ENCODE results near the gene RSU1.

Gene RSU1

DNA sequence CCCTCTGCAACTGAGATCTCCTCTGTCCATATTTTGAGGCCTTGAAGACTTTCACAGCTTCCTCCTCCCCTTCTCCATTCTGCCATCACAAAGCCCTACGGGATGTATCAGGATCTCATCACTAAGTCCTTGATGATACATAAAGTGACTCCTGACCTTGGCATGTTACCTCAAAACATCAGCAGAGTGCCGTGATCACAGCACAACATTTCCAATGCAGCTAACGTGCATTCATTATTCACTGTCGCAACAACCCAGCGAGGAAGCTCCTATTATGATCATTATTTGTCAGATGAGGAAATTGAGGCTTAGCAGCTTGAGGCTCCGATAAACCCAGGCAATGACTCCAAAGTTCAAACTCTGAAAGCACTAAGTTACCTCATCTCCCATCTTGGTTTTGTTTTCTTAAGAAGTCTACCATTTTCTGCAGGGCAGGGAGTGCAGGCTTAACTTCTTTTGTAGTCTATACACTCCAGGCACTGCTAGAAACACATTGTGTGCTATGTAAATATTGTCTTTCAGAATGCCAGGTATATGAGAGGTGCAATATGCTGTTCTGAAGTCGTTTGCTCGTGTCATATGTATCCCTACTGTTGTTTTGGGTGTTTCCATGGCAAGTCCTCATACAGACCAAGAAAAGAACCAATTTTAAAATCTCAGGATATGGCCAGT lies 215.0 kb downstream of the RSU1 start:
- peak; percentile 23 for DNase-seq (ENCODE audit: low read depth)

DNA sequence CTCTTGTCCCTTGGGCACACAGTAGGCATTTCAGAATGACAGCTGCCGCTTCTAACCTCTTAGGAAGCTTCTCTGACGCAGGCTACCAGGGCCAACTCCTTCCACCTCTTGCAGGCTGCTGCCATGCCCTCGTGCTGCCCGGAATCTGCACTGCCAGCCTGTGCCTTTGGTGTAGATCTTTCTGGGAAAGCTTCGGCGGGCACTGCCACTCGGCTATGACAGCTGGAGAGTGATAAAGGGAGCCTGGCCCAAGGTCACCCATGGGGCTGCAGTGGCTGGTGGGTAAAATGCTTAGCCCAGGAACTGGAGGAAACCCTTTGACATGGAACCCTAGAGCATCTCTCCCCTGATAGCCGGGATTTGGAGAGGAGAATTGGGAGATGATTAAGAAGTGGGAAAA lies 217.6 kb downstream of the RSU1 start:
- DNase-seq (ENCODE audit: low read depth): no peak

- DNase-seq (ENCODE audit: low read depth): peak; percentile 32
These were observed 219.6 kb downstream of the RSU1 start for GRCh38 chr10:16597656-16598055.

- no peak for DNase-seq (ENCODE audit: low read depth)
These were observed 224.8 kb downstream of the RSU1 start for GRCh38 chr10:16592378-16592777.

- no peak for DNase-seq (ENCODE audit: low read depth)
These were observed 230.7 kb downstream of the RSU1 start for GRCh38 chr10:16586358-16587138.

DNA sequence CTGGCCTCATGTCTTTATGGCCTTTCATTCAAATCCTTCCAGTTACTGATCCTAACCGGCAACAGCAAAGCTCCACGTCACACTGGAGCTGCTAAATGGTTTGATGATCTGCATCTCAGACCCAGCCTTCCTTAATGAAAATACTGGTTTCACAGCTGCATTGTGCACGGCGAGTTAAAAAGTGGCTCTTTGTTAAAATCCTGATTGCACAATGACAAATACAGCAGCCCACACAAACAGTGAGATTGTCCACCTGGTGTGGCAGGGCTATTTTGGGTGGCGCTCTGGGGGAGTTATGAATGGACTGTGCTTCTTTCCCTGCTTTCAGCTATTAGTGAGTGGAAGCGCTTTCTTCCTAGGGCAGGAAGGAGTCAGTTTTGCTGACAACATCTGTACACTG lies 232.1 kb downstream of the RSU1 start:
- DNase-seq (ENCODE audit: low read depth): no peak

DNA sequence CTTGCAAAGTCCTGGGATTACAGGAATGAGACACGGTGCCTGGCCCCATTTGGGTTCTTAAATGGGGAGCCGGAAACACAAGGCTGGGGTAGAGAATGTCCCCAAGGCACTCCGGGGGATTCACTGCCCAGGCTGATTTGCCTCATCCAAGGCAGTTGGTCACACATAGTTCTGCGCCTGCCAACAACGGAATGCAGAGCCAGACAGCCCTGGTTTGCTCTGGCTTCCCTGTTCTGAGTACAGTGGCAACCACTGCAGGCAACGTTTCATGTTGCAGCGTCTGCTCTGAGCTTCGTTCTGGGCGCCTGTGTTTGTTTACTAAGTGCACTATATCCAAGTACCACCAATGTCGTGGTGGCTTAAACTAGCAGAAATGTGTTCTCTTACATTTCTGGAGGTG lies 233.8 kb downstream of the RSU1 start:
- DNase-seq (ENCODE audit: low read depth): no peak

GRCh38 chr10:16581202-16581601 lies 236.0 kb downstream of the RSU1 start:
- DNase-seq (ENCODE audit: low read depth): no peak

DNA sequence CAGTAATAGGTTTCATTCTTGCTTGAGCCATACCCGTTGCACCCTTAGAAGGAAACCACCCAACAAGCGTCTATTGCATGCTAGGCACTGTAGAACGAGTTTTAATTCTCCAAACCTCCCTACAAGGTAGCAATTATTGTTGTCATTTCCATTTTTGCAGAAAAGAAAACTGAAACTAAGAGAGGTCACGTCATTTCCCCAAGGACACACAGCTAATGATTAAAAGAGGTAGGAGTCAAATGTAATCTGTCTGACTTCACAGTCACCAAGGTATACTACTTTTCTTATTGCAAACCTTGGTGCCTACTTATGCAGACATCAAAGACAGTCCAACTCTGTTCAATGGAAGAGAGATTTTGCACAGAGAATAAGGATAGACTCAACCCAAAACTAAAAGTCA lies 246.5 kb downstream of the RSU1 start:
- no peak for DNase-seq (ENCODE audit: low read depth)

GRCh38 chr10:16566202-16566805 lies 250.9 kb downstream of the RSU1 start:
- no peak for DNase-seq (ENCODE audit: low read depth)

DNA sequence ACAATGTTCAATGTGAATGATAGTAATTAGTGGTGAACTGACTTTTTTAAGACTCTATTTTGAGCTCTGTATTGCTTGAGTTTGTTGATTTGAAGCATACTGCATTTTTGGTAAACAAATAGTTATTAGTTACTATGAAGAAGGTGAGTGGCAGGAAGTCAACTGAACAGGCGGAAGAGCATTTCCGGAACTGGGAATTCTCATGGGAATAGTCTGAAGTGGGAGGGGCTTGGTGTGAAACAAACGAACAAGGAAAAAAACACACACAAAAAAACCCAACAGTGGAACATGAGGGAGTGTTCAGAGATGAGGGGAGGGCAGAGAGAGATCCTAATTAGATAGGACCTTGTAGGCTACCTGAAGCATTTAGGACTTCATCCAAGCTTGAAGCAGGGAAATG lies 251.6 kb downstream of the RSU1 start:
- no peak for DNase-seq (ENCODE audit: low read depth)

GRCh38 chr10:16562891-16563290 lies 254.3 kb downstream of the RSU1 start:
- DNase-seq (ENCODE audit: low read depth): peak; percentile 4

DNA sequence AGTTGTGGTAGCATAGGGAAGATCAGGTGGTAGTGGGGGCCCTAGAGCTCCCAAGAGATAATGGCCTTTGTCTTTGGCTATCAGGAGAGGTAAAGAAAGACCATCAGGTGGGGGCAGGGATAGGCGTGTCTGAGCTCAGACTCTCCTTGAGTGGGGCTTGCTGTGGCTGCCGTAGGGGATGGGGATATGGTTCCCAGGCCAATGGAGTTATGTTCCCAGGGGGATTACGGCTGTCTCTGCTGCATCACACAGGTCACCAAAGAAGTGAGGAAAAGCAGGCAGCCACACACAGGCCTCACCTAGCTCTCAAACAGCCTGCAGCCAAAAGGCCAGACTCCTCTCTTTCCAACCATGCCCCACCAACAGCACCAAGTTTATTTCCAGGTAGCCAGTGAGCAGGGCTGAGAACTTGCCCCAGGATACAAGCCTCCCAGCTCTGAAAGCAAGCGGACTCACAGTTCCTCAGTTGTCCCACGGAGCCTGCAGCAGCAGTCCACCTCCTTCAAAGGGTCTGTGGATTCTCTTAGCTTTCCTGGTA lies 257.9 kb downstream of the RSU1 start:
- DNase-seq (ENCODE audit: low read depth): no peak

- no peak for DNase-seq (ENCODE audit: low read depth)
These were observed 269.3 kb downstream of the RSU1 start for GRCh38 chr10:16547973-16548372.

- DNase-seq (ENCODE audit: low read depth): peak; percentile 32
These were observed 272.0 kb downstream of the RSU1 start for GRCh38 chr10:16545116-16545736.

GRCh38 chr10:16544591-16544990 lies 272.6 kb downstream of the RSU1 start:
- no peak for DNase-seq (ENCODE audit: low read depth)

DNA sequence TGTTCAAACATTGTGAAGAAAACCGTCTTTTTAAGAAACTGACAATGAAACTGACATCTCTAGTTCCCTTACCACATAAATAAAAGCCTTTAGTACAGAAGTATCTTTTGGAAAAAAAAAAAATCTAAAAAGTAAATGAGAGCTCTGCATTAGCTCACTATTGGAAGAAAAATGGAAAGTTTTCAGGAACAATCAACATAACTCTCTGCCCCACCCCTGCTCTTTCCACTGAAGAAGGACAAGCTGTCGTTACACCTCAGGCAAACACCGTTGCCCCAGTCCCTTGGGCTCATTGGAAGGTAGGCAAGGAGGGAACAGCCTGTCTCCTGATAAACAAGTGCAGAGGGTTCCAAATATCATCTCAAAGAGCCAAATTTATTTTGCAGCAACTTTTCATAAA lies 273.1 kb downstream of the RSU1 start:
- DNase-seq (ENCODE audit: low read depth): no peak
